Gastroesophageal sphincter (tissue), 4 donors: ENCODE results near the gene ABCG1. TPM values are rescaled to one million over a fixed set of nuclear protein-coding genes. Genes with fewer than 3 reads are reported as not detected.

Source experiments
- ATAC-seq: fragments of 150-250 bp; one replicate; pipeline ENCODE4 v1.9.1; 2016; ENCODE audit warnings: mild to moderate bottlenecking, moderate library complexity
- H3K27ac ChIP-seq, 4 donors: fragments of 200-600 bp; sonication (generic) in 3 of 4; 1 replicate in 3 of 4; 2 replicates in 1 of 4; pipeline ENCODE4 v1.5.1; 2016 to 2019
- H3K27me3 ChIP-seq: fragments of 200-600 bp; sonication (generic); one replicate; pipeline ENCODE4 v1.5.1; 2019
- H3K36me3 ChIP-seq, 2 donors: fragments of 200-600 bp; sonication (generic); one replicate each; pipeline ENCODE4 v1.5.1; 2019; ENCODE audit warnings: control low read depth in 1 of 2
- H3K4me1 ChIP-seq, 3 donors: fragments of 200-600 bp; sonication (generic); 1 replicate in 2 of 3; 2 replicates in 1 of 3; pipeline ENCODE4 v1.5.1; 2016 to 2019; ENCODE audit warnings: control low read depth in 2 of 3
- H3K4me3 ChIP-seq, 2 donors: fragments of 200-600 bp; sonication (generic); one replicate each; pipeline ENCODE4 v1.5.1; 2019; ENCODE audit warnings: mild to moderate bottlenecking in 1 of 2, moderate library complexity in 1 of 2
- H3K9me3 ChIP-seq, 3 donors: fragments of 200-600 bp; sonication (generic); one replicate each; pipeline ENCODE4 v1.5.1; 2017 to 2019; ENCODE audit warnings: control low read depth in 2 of 3
- CTCF ChIP-seq, 4 experiments: fragments of 200-600 bp in 2 of 4; fragments of 450-650 bp in 2 of 4; sonication (generic) in 1 of 4; IDR thresholded peaks; one replicate each; pipeline ENCODE4 v1.5.1; 2017 to 2019; ENCODE audit warnings: antibody characterized with exemption in 4 of 4, mild to moderate bottlenecking in 2 of 4, moderate library complexity in 2 of 4
- EP300 ChIP-seq: sonication (generic); formaldehyde crosslinking; IDR thresholded peaks from one replicate; pipeline ENCODE4 v1.6.1; 2017; ENCODE audit warnings: antibody characterized with exemption, mild to moderate bottlenecking
- POLR2A ChIP-seq, 2 donors: fragments of 450-650 bp; IDR thresholded peaks; one replicate each; pipeline ENCODE4 v1.6.1; 2017; ENCODE audit warnings: antibody characterized with exemption in 2 of 2, mild to moderate bottlenecking in 2 of 2, moderate library complexity in 1 of 2
- POLR2AphosphoS5 ChIP-seq: sonication (generic); formaldehyde crosslinking; IDR thresholded peaks from one replicate; pipeline ENCODE4 v1.6.1; 2017; ENCODE audit warnings: antibody characterized with exemption
- whole genome bisulfite sequencing, 2 donors: methylation state at CpG; one replicate each; pipeline ENCODE4 v1.1.5; 2018; ENCODE audit warnings: low coverage in 1 of 2; 5-methylcytosine and 5-hydroxymethylcytosine counted together
- total RNA-seq, 4 donors: library from RNA; depleted of rRNA; stranded (reverse); fragments of >200 nt; gene quantifications; one replicate each; pipeline ENCODE4 v1.1.0, GENCODE V29; 2016

The ABCG1 gene
- total RNA-seq, 4 donors from 2014 or later, result 15.9 to 21.8 (median 18.0) TPM

GRCh38 chr21:42306366-42307035, 87.6 kb downstream of the ABCG1 start:
- H3K4me3 ChIP-seq, result no peak overlapping the region
- WGBS, 2 donors, result 60 to 75% methylated on average over 3 to 11 of the region's 17 CpGs
- no peak for ATAC-seq
- peaks cover 53% of the 10 kb centered on the region for H3K27me3 ChIP-seq
- no peak overlapping the region for H3K27ac ChIP-seq
- peaks cover 0 to 12% (median 10%) of the 10 kb centered on the region in 3 donors for H3K4me1 ChIP-seq
- H3K9me3 ChIP-seq, result no peaks in the 10 kb centered on the region
- TF ChIP-seq POLR2AphosphoS5 (no peak), CTCF (IDR thresholded peaks at IDR 0.05) (no peak)
- no peaks in the 10 kb centered on the region for H3K36me3 ChIP-seq

GRCh38 chr21:42307106-42307505, 88.2 kb downstream of the ABCG1 start:
- no peak for ATAC-seq
- Histone ChIP-seq H3K36me3 (no peaks in the 10 kb centered on the region), H3K27ac (no peak overlapping the region), H3K4me1 (peaks cover 0 to 10% (median 8%) of the 10 kb centered on the region in 3 donors), H3K27me3 (peaks cover 58% of the 10 kb centered on the region), H3K9me3 (no peaks in the 10 kb centered on the region), H3K4me3 (no peak overlapping the region)
- TF ChIP-seq EP300 (no peak), POLR2A (IDR thresholded peaks at IDR 0.05) (no peak)
- 75 to 80% methylated on average over 2 of the region's 5 CpGs for WGBS, 2 donors

- ATAC-seq, result no peak
Measured at GRCh38 chr21:42308161-42308913, 89.4 kb downstream of the ABCG1 start.

GRCh38 chr21:42308914-42309752, 90.2 kb downstream of the ABCG1 start:
- Histone ChIP-seq H3K4me3 (no peak overlapping the region), H3K36me3 (no peaks in the 10 kb centered on the region), H3K27me3 (peaks cover 74% of the 10 kb centered on the region), H3K27ac (no peak overlapping the region), H3K9me3 (no peaks in the 10 kb centered on the region), H3K4me1 (peaks cover 0 to 10% (median 7%) of the 10 kb centered on the region in 3 donors)
- TF ChIP-seq CTCF (IDR thresholded peaks at IDR 0.05) (no peak), POLR2A (IDR thresholded peaks at IDR 0.05) (no peak), EP300 (no peak), POLR2AphosphoS5 (no peak)
- no peak for ATAC-seq
- WGBS, 2 donors, result 50 to 54% methylated on average over 9 to 17 of the region's 23 CpGs

More at GRCh38 chr21:42308161-42308913, 89.4 kb downstream of the ABCG1 start:
- peaks cover 70% of the 10 kb centered on the region for H3K27me3 ChIP-seq
- no peaks in the 10 kb centered on the region for H3K36me3 ChIP-seq
- TF ChIP-seq POLR2A (IDR thresholded peaks at IDR 0.05) (no peak), POLR2AphosphoS5 (no peak), EP300 (no peak), CTCF (IDR thresholded peaks at IDR 0.05) (no peak)
- no peaks in the 10 kb centered on the region for H3K9me3 ChIP-seq
- H3K27ac ChIP-seq, result no peak overlapping the region
- no peak overlapping the region for H3K4me3 ChIP-seq
- peaks cover 0 to 10% (median 7%) of the 10 kb centered on the region in 3 donors for H3K4me1 ChIP-seq
- WGBS, 2 donors, result 58 to 72% methylated on average over 9 of the region's 17 CpGs

GRCh38 chr21:42309753-42310213, 90.8 kb downstream of the ABCG1 start:
- 20 to 36% methylated on average over 3 of the region's 22 CpGs for WGBS, 2 donors
- peak; percentile 31 for ATAC-seq
- H3K4me3 ChIP-seq, result no peak overlapping the region
- H3K9me3 ChIP-seq, result no peaks in the 10 kb centered on the region
- H3K27me3 ChIP-seq, result peaks cover 74% of the 10 kb centered on the region
- no peaks in the 10 kb centered on the region for H3K36me3 ChIP-seq
- TF ChIP-seq POLR2AphosphoS5 (no peak), EP300 (no peak), POLR2A (IDR thresholded peaks at IDR 0.05) (no peak), CTCF (IDR thresholded peaks at IDR 0.05) (peak in 3 of 4 experiments; percentile 27 to 76 (median 43))
- peaks cover 0 to 10% (median 7%) of the 10 kb centered on the region in 3 donors for H3K4me1 ChIP-seq
- no peak overlapping the region for H3K27ac ChIP-seq
